Activated T-cell treated with anti-CD3 and anti-CD28 coated beads, Interleukin-2, amount 50 U/mL, for 48 hours (primary cell): ENCODE measurements around the gene GPC6.

Source experiments
- DNase-seq, 2 experiments: peaks; one replicate each; pipeline ENCODE4 v3.0.0-alpha.2; 2020

The GPC6 gene

DNA sequence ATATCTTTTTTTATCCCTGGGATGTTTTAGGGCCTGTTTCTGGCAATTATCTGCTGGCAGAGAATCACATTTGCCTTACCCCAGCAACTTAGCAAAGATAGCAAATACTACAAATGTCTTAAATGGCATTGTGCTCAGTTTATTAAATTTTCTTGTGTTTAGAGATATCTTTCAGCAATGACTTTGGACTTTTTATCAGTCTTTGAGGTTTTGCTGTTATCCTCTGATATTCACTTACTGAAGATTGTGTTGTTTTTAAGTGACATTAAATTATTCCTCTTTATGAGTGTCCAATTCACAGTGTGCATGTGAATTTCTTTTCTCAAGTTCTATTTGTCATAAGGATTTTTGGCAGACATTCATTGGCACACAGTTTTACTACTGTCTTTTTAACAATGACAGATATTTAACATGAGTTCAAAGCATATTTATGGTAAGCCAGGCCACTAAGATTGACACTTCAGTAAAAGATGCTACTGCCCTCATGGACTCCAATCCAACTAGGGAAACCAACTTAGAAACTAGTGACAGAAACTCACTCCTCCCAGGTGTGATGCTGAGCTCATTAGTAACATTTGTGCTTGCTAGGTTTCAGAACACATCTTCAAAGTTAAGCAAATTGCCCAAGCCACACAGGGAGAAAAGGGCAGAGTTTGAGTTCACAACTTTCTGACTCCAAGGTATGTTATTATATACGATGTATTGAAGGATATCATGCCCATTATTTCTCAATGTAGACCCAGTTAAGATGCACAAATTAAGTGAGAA is 481.9 kb downstream of the GPC6 start:
- DNase-seq = no peak

DNA sequence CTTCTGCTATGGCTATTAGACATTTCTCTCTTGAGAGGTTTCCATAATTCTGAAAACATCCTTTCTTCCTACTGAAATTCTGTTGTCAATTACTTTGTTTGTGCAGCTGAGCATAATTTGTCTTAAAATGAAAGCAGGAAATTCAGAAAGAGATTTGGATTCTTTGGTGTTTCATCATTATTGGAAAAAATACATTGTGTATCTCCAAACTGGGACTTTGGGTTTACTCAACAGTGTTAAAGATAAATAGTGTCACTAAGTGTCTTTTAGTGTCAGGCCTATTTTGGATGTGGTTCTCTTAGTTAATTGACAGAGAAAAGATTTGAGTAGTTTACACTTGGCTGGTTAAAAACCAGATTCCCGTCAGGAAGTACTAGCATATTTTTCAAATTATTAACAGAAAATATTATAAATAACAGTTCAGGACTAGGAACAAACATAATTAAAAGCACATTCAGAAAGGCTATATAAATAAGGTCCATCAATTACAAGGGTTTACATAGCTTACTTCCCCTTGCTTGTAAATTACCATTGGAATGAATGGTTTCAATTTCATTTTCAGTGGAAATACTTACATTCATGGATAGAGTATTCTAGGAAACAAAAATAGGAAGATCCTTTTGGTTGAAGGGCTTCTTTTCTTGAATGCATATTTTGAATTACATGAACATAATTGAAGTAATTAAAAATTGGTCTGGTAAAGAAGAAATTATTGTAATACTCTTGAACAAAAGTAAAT is 483.1 kb downstream of the GPC6 start:
- no peak for DNase-seq

- no peak for DNase-seq
These were observed 487.6 kb downstream of the GPC6 start for GRCh38 chr13:93714171-93714570.

DNA sequence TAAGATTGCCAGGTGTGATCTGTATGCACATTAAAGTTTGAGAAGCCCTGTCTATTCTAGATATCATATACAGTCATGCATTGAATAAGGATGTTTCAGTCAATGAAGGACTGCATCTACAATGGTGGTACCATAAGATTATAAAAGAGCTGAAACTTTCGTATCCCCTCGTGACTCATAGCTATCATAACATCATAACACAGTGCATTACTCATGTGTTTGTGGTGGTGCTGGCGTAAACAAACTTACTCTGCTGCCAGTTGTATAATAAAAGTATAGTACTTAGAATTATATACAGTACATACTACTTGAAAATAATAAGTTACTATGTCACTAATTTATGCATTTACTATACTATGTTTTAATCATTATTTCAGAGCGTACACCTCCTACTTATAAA is 489.3 kb downstream of the GPC6 start:
- no peak for DNase-seq

GRCh38 chr13:93716623-93717022 is 490.0 kb downstream of the GPC6 start:
- DNase-seq = no peak

DNA sequence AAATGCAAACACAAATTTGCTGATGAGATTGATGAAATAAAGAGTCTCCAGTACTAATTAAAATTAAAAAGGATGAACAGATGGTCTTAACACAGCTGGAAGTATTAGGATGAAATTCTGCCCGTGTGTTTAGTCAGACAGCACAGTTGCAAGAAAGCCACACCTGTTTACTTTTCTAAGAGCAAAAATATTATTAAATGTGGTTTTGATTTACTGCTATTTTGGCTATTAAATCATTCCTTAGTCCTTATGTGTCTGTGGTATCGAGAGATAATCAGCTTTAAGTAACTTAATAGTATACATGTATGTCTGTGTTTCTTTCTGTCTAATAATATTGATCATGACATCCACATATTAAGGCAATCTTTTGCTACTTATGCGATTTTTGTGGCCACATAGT is 494.9 kb downstream of the GPC6 start:
- no peak for DNase-seq

DNA sequence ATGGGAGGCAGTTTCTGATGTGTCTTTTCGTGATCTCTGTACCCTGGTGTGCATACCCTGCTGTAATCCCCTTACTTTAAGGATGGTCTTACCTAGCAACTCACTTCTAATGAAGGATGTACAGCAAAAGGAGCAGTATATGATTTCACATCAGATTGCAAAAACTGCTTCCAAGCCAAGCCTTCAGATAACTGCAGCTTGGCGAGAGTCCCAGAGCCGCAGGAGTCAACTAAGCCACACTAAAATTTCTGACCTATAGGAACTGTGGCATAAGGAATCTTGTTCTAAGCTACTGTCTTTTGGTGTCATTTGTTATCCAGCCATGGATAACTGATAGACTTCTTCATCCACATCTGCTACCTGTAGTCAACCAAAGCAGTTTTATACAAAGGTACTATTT is 496.7 kb downstream of the GPC6 start:
- DNase-seq = no peak

GRCh38 chr13:93724187-93724586 is 497.6 kb downstream of the GPC6 start:
- DNase-seq = no peak

GRCh38 chr13:93726173-93726957 is 499.8 kb downstream of the GPC6 start:
- DNase-seq = no peak

GRCh38 chr13:93727211-93728141 is 500.9 kb downstream of the GPC6 start:
- no peak for DNase-seq

DNA sequence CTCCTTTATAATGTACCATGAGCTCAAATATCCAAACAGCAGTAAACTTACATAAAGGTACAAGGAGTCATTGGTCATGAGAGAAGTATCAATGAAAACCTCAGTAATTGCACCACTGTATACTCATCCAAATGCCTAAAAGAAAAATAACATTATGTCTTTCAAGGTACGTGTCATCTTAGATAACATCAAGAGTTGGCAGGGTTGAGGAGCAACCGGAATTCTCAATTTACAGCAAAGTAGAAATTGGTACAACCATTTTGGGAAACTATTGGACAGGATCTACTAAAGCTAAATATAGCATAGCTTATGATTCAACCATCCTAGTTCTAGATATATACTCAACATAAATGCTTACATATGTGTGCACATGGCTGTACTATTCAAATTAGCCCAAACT is 502.8 kb downstream of the GPC6 start:
- DNase-seq = no peak

GRCh38 chr13:93730780-93731179 is 504.2 kb downstream of the GPC6 start:
- DNase-seq = no peak

GRCh38 chr13:93732186-93732585 is 505.6 kb downstream of the GPC6 start:
- no peak for DNase-seq

- DNase-seq = no peak
These were observed 509.5 kb downstream of the GPC6 start for GRCh38 chr13:93736081-93736480.

GRCh38 chr13:93736909-93737308 is 510.3 kb downstream of the GPC6 start:
- DNase-seq = no peak

DNA sequence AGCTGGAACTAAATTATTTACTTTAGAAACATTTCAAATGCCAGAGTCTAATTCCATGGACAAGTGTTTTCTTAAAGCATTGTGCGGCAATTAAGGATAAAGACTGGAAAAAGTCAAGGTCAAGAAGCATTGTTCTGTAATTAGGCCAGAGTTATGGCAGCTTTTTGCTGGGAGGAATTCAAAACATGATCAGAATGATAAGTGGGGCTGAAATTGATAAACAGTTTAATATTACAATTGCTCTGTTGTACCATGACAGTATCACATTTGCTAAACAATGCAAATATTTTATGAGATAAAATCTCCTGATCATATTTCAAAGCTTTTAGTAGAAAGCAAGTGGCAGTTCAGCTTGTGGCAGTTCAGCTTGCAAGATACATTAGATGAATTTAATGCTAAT is 513.7 kb downstream of the GPC6 start:
- DNase-seq = no peak

- DNase-seq = no peak
These were observed 517.4 kb downstream of the GPC6 start for GRCh38 chr13:93744033-93744432.

- no peak for DNase-seq
These were observed 518.3 kb downstream of the GPC6 start for GRCh38 chr13:93744886-93745285.

DNA sequence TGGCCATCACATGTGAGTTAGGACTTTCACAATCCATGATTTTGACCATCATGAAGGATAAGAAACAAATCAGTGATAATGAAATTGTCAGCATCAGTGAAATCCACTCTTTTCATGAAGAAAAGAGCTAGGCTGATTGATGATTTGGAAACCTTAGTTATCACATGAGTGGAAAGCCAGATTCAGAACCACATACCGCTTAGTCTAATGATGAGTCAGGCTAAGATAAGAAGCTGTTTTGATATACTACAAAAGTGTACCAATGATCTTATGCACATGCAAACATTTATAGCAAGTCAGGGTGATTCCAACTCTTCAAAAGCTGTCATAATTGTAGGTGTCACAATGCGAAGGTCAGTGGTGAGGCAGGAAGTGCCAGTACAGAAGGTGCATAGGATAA is 519.3 kb downstream of the GPC6 start:
- no peak for DNase-seq

DNA sequence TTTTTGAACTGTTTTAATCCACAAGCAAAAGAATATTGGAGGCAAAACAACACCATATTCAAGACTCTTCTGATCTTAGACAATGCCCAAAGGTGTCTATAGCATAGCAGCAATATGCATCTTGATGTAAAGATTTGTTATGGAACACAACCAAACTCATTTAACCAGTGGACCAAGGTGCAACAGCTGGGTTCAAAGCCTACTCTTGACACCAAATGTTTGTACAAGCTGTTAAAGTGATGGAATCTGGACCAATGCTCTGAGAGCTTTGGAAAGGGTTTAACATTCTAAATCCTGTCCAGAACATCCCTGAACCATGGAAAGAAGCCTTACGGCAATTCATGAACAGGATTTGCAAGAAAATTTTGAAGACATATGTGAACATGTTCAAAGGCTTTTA is 520.0 kb downstream of the GPC6 start:
- DNase-seq = no peak

GRCh38 chr13:93750676-93751075 is 524.1 kb downstream of the GPC6 start:
- DNase-seq = no peak

DNA sequence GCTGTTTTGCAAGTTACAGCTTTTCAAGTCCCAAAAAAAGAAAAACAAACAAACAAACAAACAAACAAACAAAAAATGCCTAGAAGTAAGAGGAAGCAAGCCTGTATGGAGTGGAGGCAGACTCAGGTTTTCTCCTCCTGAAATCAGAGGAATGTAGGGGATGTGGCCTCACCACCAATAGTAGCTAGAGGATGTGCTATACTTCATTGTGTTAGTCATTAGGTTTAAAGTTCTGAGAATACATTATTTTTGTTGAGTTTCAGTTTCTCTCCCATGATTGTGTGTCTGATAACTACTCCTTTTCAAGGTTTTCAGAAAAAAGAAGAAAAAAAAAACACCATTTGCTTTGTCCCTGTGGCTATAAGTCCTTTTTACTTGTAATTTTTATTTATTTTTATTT is 524.5 kb downstream of the GPC6 start:
- DNase-seq = no peak

DNA sequence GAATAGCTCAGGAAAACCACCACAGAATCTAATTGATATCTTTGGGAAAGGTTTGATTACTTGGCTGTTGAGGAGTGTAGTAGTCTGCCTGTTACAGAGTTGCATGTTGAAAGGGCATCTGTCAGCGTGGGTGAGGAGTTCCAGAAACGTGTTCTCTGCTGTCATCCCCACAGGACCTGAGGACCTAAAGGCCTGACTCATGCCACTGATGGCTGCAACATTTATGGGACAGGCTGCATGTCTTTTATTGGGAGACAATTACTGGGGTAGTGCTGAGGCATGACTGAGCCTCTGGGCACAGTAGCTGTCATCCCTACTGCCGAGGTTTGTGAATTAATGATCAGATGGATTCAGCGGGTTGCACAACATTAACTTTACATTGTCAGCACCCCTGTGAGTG is 525.9 kb downstream of the GPC6 start:
- DNase-seq = no peak
